Calu3 (cell line): ENCODE results near the gene GK2. TPM values are rescaled to one million over a fixed set of nuclear protein-coding genes. Genes with fewer than 3 reads are reported as not detected.

Experiments
- BruUV-seq: library from RNA; stranded (reverse); fragments of 400-500 nt; replicated peaks from 2 replicates; lab custom pipeline; 2021; lab: Mats Ljungman, UMichigan
- CTCF ChIA-PET: fragments of 300-600 bp; sonication (Branson Sonifier 250); formaldehyde crosslinking; loops from one replicate; lab custom pipeline; 2022; ENCODE audit warnings: antibody characterized with exemption; lab: Charles Lee
- DNase-seq: peaks from one replicate; pipeline ENCODE4 v3.0.0; 2022
- H3K27ac Mint-ChIP-seq: one replicate; pipeline ENCODE4 v1.8.0; 2022; ENCODE audit warnings: mixed read lengths; ENCODE audit not compliant: unreplicated experiment
- H3K27me3 Mint-ChIP-seq: one replicate; pipeline ENCODE4 v1.8.0; 2022; ENCODE audit warnings: mixed read lengths; ENCODE audit not compliant: unreplicated experiment
- H3K36me3 Mint-ChIP-seq: one replicate; pipeline ENCODE4 v1.8.0; 2022; ENCODE audit warnings: mild to moderate bottlenecking, moderate library complexity, mixed read lengths; ENCODE audit not compliant: insufficient read depth, unreplicated experiment
- H3K4me1 Mint-ChIP-seq: one replicate; pipeline ENCODE4 v1.8.0; 2022; ENCODE audit warnings: mild to moderate bottlenecking, low read depth, mixed read lengths; ENCODE audit not compliant: unreplicated experiment
- H3K4me3 Mint-ChIP-seq: one replicate; pipeline ENCODE4 v1.8.0; 2022; ENCODE audit warnings: mild to moderate bottlenecking, low read depth, moderate library complexity, mixed read lengths; ENCODE audit not compliant: unreplicated experiment
- H3K9me3 Mint-ChIP-seq: one replicate; pipeline ENCODE4 v1.8.0; 2022; ENCODE audit warnings: low read depth, mixed read lengths; ENCODE audit not compliant: unreplicated experiment
- CTCF ChIP-seq: fragments of 200-600 bp; IDR thresholded peaks from one replicate; pipeline ENCODE4 v1.8.0; 2022; ENCODE audit warnings: antibody characterized with exemption; ENCODE audit not compliant: unreplicated experiment
- intact Hi-C: fragments of 100-400 bp; cut with micrococcal nuclease; formaldehyde crosslinking; loops from one replicate; pipeline ENCODE4 v1.10.0; 2022; ENCODE audit not compliant: unreplicated experiment
- total RNA-seq: library from RNA; stranded (reverse); gene quantifications from 2 replicates; pipeline ENCODE4 v1.2.3, GENCODE V29; 2022

GK2 gene
- total RNA-seq, 1 experiment from 2014 or later, result not detected

DNA sequence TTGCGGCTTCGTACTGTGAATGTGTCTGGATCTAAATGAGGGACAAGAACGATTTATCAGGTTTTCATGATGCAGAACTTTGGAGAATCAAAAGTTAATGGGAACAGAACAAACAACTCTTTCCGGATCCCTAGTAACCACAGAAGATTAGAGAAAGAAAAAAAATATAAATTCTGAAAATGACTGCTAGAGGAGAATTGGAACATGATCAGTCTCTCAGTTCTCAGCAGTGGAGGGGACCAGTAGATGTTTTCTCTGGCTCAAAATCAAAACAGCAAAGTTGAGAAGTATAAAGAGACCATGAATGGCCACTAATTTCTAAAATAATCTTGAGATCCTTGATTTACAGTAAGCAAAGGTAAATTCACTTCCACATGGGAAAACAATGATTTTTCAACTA lies 38.1 kb upstream of the GK2 start:
- intact Hi-C loops, result no loop called here
- TF ChIP-seq CTCF, result no peak
- Mint-ChIP-seq H3K4me3 (no peak overlapping the region), H3K9me3 (no peaks in the 10 kb centered on the region), H3K27me3 (no peaks in the 10 kb centered on the region), H3K36me3 (no peaks in the 10 kb centered on the region), H3K4me1 (no peaks in the 10 kb centered on the region), H3K27ac (no peak overlapping the region)
- DNase-seq, result no peak
- no TSS peak for BruUV-seq
- CTCF ChIA-PET, result no interaction called here

DNA sequence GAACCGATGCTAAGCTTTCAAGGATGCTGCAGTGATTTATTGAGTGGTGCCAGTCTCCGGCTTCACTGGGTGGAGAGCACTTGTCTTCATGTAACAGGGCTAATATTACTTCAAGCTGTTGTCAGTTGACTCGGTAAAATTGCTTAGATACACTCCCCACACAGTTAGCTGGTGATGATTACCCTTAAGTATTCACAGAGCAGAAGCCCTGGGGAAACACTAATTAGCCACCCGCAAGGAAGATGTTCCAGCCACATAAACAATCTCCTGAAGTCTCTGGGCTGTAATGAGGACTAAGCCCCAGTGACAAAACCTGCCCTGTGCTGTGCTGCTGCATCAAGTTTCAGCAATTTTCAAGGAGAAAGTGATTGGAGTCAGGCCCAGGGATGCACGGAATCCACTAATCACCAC lies 37.3 kb upstream of the GK2 start:
- intact Hi-C loops, result no loop called here
- CTCF ChIA-PET, result no interaction called here
- no peaks in the 10 kb centered on the region for H3K36me3 Mint-ChIP-seq
- no peak for TF ChIP-seq CTCF
- H3K9me3 Mint-ChIP-seq, result no peaks in the 10 kb centered on the region
- no peaks in the 10 kb centered on the region for H3K4me1 Mint-ChIP-seq
- no TSS peak for BruUV-seq
- no peak overlapping the region for H3K27ac Mint-ChIP-seq
- DNase-seq, result no peak
- no peaks in the 10 kb centered on the region for H3K27me3 Mint-ChIP-seq
- H3K4me3 Mint-ChIP-seq, result no peak overlapping the region

- H3K4me1 Mint-ChIP-seq, result no peaks in the 10 kb centered on the region
- no peaks in the 10 kb centered on the region for H3K36me3 Mint-ChIP-seq
- no peak for DNase-seq
- intact Hi-C loops, result no loop called here
- H3K27me3 Mint-ChIP-seq, result no peaks in the 10 kb centered on the region
- H3K4me3 Mint-ChIP-seq, result no peak overlapping the region
- CTCF ChIA-PET, result no interaction called here
- no peak for TF ChIP-seq CTCF
- BruUV-seq, result no TSS peak
- H3K9me3 Mint-ChIP-seq, result peaks cover 3% of the 10 kb centered on the region
- no peak overlapping the region for H3K27ac Mint-ChIP-seq
Observed at GRCh38 chr4:79442422-79442821, 34.4 kb upstream of the GK2 start.

DNA sequence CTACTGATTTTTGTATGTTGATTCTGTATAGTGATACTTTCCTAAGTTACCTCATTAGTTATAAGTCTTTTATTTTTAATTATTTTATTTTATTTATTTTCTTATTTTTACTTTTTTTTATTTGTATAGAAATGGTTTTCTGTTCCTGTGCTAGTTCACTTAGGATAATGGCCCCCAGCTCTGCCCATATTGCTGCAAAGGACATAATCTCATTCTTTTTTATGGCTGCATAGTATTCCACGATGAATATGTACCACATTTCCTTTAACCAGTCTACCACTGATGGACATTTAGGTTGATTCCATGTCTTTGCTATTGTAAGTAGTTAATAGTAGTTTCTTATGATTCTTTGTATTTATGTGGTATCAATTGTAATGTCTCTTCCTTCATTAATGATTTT lies 31.5 kb upstream of the GK2 start:
- Mint-ChIP-seq H3K4me1 (no peaks in the 10 kb centered on the region), H3K27me3 (no peaks in the 10 kb centered on the region), H3K4me3 (no peak overlapping the region), H3K36me3 (no peaks in the 10 kb centered on the region), H3K9me3 (peaks cover 3% of the 10 kb centered on the region), H3K27ac (no peak overlapping the region)
- CTCF ChIA-PET, result no interaction called here
- no peak for TF ChIP-seq CTCF
- no TSS peak for BruUV-seq
- no peak for DNase-seq
- intact Hi-C loops, result no loop called here

DNA sequence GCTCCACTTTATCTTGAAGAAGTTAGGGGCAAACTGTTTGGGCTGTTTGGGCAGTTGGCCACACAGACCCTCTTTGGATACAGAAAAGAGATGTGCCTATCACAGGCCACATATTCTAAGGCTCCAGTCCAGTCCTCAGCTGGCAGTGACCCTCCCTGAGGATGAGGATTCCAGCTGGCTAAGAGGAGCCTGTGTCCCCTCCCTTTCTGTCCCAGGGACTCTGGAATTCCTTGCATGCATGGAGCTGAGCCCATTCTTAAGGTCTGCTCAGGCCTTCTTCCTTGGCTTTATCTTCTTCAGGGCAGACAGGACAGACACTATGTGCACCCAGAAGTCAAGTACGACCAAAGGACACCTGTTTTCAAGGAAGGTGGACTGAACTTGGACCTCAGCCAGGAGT lies 23.8 kb upstream of the GK2 start:
- no peaks in the 10 kb centered on the region for H3K27me3 Mint-ChIP-seq
- CTCF ChIA-PET, result no interaction called here
- H3K4me1 Mint-ChIP-seq, result no peaks in the 10 kb centered on the region
- H3K36me3 Mint-ChIP-seq, result no peaks in the 10 kb centered on the region
- no TSS peak for BruUV-seq
- H3K4me3 Mint-ChIP-seq, result no peak overlapping the region
- intact Hi-C loops, result no loop called here
- TF ChIP-seq CTCF, result no peak
- H3K9me3 Mint-ChIP-seq, result no peaks in the 10 kb centered on the region
- H3K27ac Mint-ChIP-seq, result no peak overlapping the region
- DNase-seq, result no peak
